Activated CD4-positive, alpha-beta T cell treated with anti-CD3 and anti-CD28 coated beads for 48 hours (primary cell): ENCODE data around the gene RECK.
"Not testable (repeated sequence)": the region's sequence is repeated elsewhere in the genome, so short reads cannot be mapped to it uniquely, and the experiment has no call there.

Experiments
- DNase-seq: peaks from one replicate; pipeline ENCODE4 v3.0.0-alpha.2; 2020

The RECK gene

DNA sequence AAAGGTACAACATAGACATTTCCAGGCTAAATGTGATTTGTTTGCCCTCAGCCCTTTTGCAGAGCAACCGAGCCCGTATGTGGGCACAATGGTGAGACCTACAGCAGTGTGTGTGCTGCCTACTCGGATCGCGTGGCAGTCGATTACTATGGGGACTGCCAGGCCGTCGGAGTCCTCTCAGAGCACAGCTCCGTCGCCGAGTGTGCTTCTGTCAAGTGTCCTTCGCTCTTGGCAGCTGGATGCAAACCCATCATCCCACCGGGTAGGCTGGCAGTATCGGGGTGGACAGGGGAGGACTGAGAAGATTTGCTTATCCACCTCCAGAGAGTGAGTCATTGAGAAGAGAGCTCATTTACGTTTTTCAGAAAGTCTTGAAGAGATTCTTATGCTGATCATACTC lies 82.0 kb downstream of the RECK start:
- DNase-seq: no peak

DNA sequence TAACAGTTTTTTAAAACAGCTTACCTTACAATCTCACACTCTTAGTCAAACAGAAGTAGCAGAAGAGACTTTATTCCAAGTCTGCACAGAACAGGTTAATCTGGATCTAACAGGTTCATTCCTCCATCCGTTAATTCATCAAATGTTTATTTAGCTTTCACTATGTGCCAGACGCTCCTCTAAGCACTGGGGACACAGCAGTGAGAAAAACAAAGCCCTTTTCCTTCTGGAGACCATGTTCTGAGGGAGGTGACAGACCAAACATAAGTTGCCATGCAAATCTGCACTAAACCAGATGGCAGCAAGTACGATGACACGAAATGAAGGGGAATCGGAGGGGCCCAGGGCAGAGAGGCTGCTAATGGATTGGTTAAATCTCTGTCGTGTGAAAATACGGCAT lies 82.8 kb downstream of the RECK start:
- DNase-seq: no peak

DNA sequence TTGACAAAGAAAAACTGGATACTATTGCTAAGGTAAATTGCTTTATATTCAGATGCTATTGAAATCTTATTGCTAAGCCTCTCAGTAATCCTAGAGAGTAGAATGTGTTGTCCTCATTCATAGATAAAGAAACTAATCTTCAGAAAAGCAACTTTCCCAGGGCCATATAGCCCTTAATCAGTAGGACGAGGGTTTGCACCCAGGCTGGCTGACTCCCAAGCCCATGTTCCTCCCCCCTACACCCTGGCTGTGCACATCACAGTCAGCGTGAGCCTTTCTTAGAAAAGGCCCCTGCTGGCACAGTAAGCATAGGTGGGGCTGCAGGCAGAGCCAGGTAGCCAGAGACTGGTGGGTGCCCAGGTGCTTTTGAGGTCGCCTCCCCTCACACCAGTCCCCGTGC lies 84.0 kb downstream of the RECK start:
- DNase-seq: no peak

DNA sequence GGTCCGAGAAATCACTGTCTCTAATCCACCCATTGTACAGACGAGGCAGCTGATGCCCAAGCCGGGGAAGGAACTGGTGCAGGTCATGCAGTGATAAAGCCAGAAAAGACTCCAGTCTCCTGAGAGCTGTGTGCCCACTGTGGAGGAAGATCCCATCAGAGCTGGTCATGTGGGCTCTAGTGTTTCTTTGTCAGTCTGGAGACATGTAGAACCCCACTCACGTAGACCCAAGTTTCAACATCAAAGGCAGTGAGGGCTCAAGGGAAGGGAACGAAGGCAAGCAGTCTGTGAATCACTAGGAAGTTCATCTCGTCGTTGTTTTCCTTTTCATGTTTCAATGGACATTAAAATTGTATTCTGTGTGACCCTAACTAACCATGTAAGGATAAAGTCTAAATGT lies 85.3 kb downstream of the RECK start:
- no peak for DNase-seq

DNA sequence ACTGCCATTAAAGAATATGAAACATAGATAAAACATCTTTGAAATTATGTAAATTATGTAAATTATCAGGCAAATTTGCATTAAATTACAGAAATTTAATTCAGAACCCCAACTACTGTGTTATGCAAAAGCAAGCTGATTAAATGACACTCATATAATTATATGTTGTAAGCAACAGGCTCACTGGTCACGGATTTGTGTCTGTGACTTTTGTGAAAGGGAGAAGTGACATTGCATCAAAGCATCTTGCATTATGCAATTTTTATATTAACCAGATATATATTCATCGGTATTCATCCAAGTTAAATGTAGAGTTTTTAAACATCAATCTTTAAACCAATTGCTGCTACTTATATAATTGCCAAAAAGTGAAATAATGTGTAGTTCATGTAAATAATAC lies 86.8 kb downstream of the RECK start:
- DNase-seq: no peak

DNA sequence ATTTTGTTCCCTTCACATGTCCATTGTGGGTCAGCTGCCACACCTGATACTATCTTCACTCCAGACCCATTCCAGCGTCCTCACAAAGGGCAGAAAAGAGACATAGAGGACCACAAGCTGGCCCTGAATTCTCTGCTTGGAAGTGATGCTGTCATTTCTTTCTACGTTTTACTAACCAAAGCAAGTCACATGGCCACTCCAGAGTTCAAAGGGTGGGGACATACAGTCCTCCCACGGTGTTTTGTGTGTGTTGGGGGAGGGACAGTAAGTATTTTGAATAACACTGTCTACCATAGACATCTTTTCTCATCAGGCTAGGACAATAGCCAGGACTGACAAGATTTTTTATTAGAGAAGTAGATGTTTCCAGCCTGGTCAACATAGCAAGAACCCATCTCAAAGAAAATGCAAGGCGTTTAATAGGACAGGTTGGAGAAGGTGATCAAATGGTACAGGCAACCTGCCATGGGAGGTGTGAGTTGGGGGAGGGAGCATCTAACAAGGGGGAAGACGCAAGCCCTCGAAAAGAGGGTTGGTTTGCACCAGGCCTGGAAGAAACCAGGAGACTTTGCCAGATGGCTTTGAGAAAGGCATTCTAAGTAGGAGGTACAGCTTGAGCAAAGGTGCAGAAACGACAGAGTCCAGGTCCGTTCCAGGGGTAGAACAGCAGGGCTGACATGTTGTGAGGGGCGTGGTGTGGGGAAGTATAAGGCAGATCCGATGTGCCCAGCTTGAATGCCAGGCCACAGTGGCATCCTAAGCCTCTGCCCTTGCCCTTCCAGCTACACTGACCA lies 88.5 kb downstream of the RECK start:
- no peak for DNase-seq

DNA sequence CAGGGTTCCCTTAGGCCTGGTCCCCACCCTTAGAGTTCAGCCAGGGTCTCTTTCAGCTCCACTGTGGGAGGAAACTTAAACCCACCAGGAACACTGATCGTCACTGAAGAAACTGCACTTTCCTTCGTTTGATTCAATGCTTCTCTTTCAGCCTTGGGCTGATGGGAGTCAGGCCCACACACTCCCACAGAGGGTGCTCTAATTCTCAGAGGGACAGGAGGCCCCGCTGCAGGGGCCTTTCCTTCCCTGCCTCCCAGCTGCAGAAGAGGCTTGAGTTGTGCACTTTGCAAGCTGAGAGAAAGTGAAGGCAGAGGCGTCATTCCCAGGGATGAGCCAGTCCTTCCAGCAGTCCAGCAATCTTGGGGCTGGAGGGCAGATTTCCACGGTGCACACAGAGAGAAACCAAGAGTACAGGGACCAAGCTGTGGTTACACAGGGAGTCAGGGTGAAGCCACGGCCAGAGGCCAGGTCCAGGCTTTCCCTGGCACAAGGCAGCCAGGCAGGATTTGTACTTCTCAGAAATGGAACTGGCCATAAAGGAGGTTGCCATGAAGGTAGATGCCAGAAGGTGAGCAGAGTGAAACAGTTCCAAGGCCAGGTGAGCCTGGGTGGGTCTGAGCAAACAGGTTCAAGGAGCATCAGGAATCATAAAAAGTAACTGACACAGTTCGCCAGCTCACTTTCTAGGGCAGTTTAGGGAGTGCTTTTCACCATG lies 89.5 kb downstream of the RECK start:
- no peak for DNase-seq

DNA sequence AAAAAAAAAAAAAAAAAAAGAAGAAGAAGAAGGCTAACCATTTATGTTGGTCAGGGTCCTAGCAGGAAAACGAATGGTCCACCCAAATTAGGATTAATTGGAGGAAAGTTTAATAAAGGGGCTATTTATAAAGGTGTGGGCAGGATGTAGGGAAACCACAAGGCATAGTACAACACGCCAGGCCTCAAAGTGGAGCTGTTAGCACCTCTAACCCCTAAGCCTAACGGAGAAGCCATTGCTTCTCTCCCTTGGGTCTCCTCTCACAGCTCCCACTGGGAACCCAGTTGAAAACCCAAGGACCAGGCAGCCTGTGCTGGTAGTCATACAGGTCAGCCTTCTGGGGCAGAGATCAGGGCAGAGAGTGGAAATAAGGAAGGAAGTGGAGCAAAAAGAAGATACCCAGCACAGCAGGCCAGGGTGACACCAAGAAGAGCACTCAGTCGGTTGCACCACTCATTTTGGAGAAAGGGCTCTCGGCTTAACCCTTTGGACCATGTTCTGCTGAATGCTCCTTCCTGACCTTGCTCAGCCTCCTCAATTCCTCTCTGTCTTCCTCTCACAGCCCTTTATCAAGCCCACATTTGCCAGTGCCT lies 91.0 kb downstream of the RECK start:
- DNase-seq: no peak

DNA sequence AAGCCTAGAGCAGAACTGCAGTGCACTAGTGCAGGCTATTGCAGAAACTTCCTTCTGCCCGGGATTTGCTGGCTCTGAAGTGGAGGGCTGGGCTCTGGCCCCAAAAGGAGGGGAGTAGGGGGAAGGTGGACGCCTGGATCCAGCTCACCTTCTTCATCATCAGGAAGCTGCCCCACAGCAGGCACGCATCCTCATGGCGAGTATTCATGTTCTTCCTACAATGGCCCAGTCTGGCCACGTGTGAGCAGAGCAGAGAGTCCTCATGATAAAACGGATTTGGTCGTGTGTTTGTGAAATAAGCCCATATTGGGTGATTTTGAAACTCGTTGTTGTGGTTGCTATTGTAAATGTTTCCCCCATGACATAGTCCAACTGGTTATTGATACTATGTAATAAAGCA lies 91.6 kb downstream of the RECK start:
- no peak for DNase-seq

DNA sequence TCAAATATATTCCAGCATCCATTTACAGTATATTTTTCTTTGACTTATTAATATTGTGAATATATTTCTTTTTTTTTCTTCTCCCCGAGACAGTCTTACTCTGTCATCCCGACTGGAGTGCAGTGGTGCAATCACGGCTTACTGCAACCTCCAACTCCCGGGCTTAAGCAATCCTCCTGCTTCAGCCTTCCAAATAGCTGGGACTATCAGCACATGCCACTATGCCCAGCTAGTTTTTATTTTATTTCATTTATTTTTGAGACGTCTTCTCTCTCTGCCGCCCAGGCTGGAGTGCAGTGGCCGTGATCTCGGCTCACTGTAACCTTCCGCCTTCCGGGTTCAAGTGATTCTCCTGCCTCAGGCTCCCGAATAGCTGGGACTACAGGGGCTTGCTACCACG lies 92.4 kb downstream of the RECK start:
- DNase-seq: no peak

DNA sequence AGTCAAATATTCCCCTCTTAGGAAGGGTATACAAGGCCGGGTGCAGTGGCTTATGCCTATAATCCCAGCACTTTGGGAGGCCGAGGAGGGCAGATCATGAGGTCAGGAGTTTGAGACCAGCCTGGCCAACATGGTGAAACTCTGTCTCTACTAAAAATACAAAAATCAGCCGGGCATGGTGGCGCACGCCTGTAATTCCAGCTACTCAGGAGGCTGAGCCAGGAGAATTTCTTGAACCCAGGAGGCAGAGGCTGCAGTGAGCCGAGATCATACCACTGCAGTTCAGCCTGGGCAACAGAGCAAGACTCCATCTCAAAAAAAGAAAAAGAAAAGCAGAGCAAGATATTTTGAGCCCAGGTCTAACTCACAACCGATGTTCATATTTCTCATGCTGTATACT lies 95.0 kb downstream of the RECK start:
- not testable (repeated sequence) for DNase-seq

DNA sequence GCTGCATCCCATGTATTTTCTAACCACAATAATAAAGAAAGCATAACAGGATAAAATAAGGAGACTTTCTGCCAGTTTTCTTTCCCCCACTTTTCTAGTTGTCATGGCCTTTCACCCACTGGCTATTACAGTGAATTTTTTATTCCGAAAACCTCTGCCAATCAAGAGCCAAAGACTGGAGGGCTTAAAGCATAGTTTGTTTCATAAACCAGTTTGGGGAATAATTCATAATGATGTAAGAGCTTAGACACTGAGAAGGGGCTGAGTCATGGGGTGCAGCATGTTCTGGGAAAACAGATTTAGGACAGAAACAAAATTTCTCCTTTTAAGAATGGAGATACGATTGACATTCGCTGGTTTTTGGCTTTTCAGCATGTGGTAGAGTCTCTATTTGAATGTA lies 95.4 kb downstream of the RECK start:
- DNase-seq: no peak

DNA sequence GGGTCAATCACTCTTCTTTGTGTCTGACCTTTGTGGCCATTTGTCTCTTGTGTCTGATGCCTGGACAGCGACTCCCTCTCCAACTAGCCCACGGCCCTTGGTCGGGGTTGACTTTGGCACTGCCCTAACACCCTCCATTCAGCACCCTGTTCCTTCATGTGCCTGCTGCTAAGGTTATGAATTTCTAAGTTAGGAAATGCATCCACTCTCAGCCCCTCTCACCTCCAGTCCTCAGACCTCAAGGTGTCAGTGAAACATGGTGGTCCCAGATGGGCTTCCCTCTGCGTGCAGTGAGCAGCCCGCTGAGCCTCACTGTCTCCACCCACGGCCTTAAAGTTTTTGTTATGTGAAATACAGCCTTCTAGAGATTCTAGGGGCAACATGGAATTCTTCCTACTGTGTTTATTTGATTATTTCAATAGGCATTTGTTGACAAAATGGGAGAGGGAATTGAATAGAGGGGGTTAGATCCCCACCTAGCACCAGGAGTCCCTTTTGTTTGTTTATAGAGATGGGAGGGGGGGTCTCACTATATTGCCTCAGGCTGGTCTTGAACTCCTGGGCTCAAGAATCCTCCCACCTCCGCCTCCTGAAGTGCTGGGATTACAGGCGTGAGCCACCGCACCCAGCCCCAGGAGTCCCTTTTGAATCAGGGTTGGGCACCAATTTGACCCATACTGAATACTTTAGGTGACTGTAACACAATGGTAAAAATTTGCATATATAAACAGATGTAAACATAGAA lies 98.2 kb downstream of the RECK start:
- no peak for DNase-seq

DNA sequence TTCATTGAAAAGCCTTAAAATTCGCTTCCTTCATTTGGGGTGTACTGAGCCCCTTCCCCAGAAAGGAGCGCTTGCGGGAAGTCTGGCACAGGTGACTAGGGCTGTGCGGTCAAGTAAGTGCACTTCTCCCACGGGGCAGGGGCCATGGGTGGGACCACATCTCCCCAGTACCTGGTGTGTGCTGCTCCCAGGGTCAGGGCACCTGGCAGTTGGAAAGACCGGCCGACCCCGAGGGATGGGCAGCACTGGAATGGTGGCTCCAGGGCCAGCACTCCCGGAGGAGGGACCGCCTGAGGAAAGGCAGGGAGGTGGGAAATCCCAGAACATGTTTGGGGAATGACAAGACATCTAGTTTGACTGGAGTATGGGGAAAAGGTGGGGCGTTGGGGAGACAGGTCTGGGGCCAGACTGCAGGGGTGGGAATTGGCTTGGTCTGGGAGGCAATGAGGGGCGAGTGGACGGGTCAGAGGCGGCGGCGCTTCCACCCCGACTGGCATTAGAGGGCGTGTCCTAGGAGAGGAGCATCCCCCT lies 99.1 kb downstream of the RECK start:
- no peak for DNase-seq

DNA sequence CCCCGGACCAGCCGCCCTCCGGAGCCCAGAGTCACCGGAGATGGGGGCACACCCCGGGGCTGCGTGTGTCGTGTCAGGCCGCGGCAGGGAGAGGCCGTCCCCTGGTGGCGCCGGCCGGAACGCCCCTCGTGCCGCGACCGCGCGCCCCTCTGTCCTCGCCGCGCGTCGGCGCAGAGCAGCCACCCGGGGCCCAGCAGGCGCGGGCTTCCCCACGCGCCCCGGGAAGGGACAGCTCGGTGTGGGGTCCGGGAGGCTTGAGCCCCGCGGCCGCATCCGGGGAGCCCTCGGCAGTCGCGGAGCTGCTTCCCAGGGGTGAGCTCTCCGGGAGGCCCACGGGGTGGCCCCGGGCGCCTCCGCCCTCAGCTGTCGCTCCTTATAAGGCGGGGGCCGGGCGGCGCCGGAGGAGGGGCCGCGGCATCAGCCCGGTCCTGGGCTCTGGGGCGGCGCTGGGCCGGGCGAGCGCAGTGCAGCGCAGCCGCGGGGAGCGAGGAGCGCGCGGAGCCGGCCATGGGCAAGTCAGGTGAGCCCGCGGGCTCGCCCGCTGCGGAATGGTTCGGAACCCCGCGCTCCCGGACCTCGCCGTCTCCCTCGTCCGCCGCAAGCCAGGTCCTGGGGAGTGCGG lies 99.7 kb downstream of the RECK start, which contains the start of gene GLIPR2:
Gene GLIPR2 (plus strand): TSS at position 462 of the 622 bp plus-strand sequence. CDS start 46 bp downstream, at position 508.
- peak; percentile 81 for DNase-seq

DNA sequence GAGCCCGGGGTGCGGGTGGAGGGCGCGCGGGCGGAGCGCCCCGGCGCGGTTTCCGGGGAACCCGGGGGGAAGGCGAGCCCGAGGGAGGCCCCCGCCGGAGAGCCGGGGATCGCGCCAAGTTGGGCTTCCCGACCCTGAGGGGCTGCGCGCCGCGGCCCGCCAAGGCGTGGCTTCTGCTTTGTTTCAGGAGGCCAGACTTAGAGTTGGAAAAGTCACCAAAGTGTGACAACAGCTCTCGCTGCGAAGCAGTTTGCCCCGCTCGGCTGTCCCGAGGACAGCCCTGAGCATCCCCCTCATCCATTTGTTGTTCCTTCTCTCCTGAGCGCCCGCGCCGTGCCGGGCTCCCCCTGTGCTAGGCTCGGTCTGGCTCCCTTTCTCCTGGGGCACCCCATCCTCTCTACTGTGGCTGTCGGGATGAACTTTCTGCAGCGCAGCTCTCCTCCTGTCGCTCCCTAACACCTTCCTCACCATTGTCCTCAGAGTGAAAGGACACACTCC lies 100.2 kb downstream of the RECK start:
- DNase-seq: no peak

DNA sequence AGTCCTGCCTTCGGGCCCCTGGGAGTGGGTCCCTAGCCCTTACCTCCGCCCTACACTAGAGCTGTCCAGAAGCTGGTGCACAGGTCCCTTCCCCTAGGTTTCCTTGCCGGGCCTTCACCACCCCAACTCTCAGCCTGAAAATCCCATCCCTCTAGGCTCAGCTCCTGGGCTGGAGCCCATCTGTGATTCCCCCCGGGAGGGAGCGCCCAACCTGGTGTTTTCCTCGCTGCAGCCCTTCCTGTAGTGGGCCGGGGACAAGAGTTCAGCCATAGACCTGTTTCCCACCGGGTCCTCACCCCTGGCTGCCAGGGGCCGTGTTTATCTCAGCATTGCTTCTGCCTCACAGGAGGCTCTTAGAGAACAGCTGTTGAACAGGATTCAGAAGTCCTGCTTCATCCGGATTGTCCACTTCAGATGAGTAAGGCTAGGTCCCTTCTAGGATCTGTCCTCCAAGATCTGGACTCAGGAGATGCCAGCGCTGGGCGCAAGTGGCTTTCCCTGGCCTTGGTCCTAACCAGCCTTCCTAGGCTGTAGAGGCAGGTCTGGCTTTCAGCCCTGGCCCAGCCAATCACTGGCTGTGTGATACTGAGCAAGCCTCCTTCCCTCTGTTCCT lies 100.8 kb downstream of the RECK start:
- no peak for DNase-seq

DNA sequence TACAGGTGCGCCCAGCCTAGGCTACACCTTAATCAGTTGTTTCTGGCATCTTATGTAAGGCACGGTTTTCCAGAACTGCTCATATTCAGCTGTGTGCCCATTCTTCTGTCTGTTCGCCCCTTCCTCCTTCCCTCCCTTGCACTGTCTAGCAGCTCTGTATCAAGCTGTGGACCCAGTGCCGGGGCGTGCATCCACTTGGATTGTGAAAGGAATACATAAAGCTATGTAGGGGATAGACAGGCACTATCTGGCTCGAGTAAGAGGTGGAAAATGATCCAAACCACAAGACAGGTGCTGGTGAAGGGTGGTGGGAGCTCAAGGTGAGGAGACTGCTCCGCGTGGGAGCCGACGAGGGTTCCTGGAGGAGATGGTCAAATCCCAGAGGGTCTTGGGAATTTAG lies 101.8 kb downstream of the RECK start:
- DNase-seq: no peak

DNA sequence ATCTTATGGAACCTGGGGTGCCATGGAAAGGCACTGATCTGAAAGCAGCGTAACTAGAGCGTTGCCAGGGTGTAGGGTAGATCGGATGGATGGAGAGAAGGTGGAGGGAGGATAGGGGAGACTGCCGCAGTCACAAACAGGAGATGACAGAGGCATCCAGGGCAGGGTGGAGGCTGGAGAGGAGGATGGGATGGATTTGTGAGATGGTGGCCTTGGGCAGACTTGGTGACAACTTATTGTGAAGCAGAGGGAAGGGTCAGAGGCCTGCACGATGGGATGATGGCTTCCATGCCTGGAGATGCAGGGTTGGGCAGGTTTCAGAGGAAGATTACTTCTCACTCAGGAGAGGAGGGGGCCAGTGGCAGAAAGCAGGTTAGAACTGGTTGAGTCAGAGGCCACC lies 102.2 kb downstream of the RECK start:
- no peak for DNase-seq

DNA sequence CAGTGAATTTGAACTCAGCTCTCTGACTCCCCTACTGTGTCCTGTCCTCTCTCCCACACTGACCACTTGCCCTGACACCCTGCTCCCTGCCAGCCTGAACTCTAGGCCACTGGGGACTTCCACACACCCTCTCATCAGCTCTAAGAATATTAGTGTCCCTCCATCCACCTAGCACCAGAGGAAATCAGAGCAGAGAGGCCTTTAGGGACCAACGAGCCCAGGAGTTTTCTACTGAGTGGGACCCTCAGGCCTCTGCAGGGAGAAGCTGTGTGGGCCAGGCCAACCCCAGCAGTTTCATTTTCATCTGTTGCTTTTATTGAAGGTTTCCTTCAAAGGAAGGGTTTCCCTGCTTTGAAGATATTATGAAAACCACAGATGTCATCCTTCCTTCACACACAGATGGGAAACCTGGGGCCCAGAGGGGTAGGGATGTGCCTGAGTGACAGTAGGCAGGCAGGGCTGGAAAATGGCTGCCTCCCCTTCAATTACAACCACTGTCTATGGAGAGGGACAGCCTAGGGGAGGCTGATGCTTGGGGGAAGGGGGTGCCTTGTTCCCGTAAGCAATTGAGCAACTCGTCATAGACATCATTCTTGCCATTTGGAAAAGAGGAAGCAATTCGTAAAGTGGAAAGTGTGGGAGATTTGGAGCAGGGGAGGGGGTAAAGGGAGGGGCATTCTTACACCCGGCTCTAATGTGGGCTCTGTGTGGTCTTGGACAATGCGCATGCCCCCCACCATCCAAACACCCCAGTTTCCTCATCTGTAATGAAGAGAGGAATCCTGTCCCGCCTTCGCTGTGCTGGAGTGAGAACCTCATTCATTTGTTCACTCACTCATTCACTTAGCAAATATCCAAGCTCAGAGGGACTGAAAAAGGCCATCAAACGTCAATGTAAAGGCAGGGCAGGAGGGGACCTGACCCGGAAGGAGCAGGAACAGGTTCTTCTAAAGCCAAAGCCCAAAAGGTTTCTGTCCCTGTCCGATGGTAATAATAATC lies 103.7 kb downstream of the RECK start:
- peak; percentile 53 for DNase-seq

DNA sequence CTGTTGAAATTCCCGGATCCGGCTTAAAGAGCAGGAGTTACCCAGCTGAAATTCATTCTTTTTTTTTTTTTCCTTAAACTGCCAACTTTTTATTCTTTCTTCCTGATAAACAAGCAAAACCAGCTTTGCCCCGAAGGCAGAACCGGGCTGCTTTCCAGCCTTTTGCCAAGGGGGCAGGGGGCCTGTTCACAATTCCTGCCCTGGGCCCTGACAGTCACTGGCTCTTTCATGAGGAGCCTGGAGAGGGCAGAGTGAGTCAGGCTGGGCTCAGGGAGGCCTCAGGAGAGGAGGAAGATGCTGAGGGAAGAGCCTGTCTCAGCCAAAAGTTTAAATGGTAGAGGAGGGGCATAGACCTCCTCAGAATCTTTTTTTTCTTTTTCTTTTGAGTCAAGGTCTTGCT lies 104.6 kb downstream of the RECK start:
- DNase-seq: no peak
